Endothelial cell of umbilical vein (primary cell): ENCODE results near the gene METRNL. TPM values are rescaled to one million over a fixed set of nuclear protein-coding genes. Genes with fewer than 3 reads are reported as not detected.

Source experiments
- BruUV-seq: library from RNA; stranded (reverse); fragments of 400-500 nt; replicated peaks from 2 replicates; lab custom pipeline; 2021; lab: Mats Ljungman, UMichigan
- CTCF ChIA-PET: fragments of 300-600, 350-600 bp; sonication (Branson Sonifier 250); formaldehyde crosslinking; loops from one replicate; lab custom pipeline; 2021; ENCODE audit warnings: antibody characterized with exemption, inconsistent platforms; lab: Charles Lee
- POLR2A ChIA-PET: fragments of 300-600, 350-600 bp; sonication (Branson Sonifier 250); formaldehyde crosslinking; loops from one replicate; lab custom pipeline; 2021; ENCODE audit warnings: antibody characterized with exemption, inconsistent platforms; lab: Charles Lee
- DNase-seq: peaks from one replicate; pipeline ENCODE4 v3.0.0-alpha.2; 2011; ENCODE audit warnings: low read depth, low spot score
- FAIRE-seq: peaks from 2 replicates; lab custom pipeline; 2011; peaks lifted over from hg19 to GRCh38; lab: Jason Lieb, UNC
- H2AFZ ChIP-seq: 2 replicates; pipeline ENCODE4 v1.6.0; 2012; ENCODE audit warnings: low read depth, low read length, control low read depth, inconsistent platforms
- H3K27ac ChIP-seq: 2 replicates; pipeline ENCODE4 v1.5.1; 2011; ENCODE audit warnings: low read depth, mild to moderate bottlenecking, control low read depth, low read length, moderate library complexity; ENCODE audit not compliant: insufficient read depth
- H3K27me3 ChIP-seq, 2 experiments: 2 replicates each; pipeline versions ENCODE4 v1.6.0 to v1.6.1; 2011; ENCODE audit warnings: low read length in 2 of 2, mixed read lengths in 1 of 2; ENCODE audit not compliant: control insufficient read depth in 2 of 2, insufficient read depth in 2 of 2
- H3K36me3 ChIP-seq, 2 experiments: 2 replicates in 1 of 2; 3 replicates in 1 of 2; pipeline ENCODE4 v1.5.1; 2011; ENCODE audit warnings: low read length in 2 of 2, mild to moderate bottlenecking in 1 of 2, moderate library complexity in 1 of 2; ENCODE audit not compliant: control insufficient read depth in 2 of 2, insufficient read depth in 2 of 2; ENCODE audit errors: extremely low read depth in 1 of 2
- H3K4me1 ChIP-seq: 3 replicates; pipeline ENCODE4 v1.5.1; 2011; ENCODE audit warnings: mild to moderate bottlenecking, low read length; ENCODE audit not compliant: control insufficient read depth, insufficient read depth; ENCODE audit errors: extremely low read depth
- H3K4me2 ChIP-seq: 2 replicates; pipeline ENCODE4 v1.6.1; 2011; ENCODE audit warnings: low read length, control low read depth, mixed read lengths; ENCODE audit not compliant: insufficient read depth
- H3K4me3 ChIP-seq, 3 experiments: fragments of 200-600 bp in 1 of 3; sonication (generic), shearing (Covaris generic) in 1 of 3; replicated peaks in 1 of 3; 2 replicates each; pipeline ENCODE4 v1.5.1; 2011 to 2016; ENCODE audit warnings: control low read depth in 3 of 3, low read length in 3 of 3, mild to moderate bottlenecking in 2 of 3, inconsistent platforms in 1 of 3, low read depth in 1 of 3, moderate library complexity in 1 of 3; ENCODE audit not compliant: insufficient read depth in 1 of 3
- H3K79me2 ChIP-seq: 2 replicates; pipeline ENCODE4 v1.6.0; 2012; ENCODE audit warnings: low read length, inconsistent platforms; ENCODE audit not compliant: control insufficient read depth, insufficient read depth
- H3K9ac ChIP-seq: replicated peaks from 2 replicates; pipeline ENCODE3; 2011; ENCODE audit warnings: low read length, control low read depth; ENCODE audit not compliant: insufficient read depth; ENCODE audit errors: extremely low read depth
- H3K9me1 ChIP-seq: replicated peaks from 3 replicates; pipeline ENCODE4 v1.6.0; 2011; ENCODE audit warnings: mild to moderate bottlenecking, low read length; ENCODE audit not compliant: control insufficient read depth, insufficient read depth; ENCODE audit errors: extremely low read depth
- H3K9me3 ChIP-seq: replicated peaks from 2 replicates; pipeline ENCODE4 v1.5.1; 2012; ENCODE audit warnings: low read length, inconsistent platforms; ENCODE audit not compliant: control insufficient read depth, insufficient read depth
- H4K20me1 ChIP-seq: replicated peaks from 2 replicates; pipeline ENCODE3; 2011; ENCODE audit warnings: mild to moderate bottlenecking, low read length; ENCODE audit not compliant: control insufficient read depth, insufficient read depth; ENCODE audit errors: extremely low read depth
- CTCF ChIP-seq, 2 donors: IDR thresholded peaks; 1 replicate in 1 of 2; 2 replicates in 1 of 2; pipeline ENCODE4 v1.5.1; 2011; ENCODE audit warnings: low read length in 2 of 2, mild to moderate bottlenecking in 2 of 2, moderate library complexity in 2 of 2, control low read depth in 1 of 2, inconsistent platforms in 1 of 2, low read depth in 1 of 2; ENCODE audit not compliant: insufficient read depth in 1 of 2; ENCODE audit errors: extremely low read depth in 1 of 2
- EZH2 ChIP-seq: IDR thresholded peaks from 2 replicates; pipeline ENCODE4 v1.6.1; 2012; ENCODE audit warnings: borderline replicate concordance, low read depth, mild to moderate bottlenecking, moderate library complexity, low read length, inconsistent platforms; ENCODE audit not compliant: severe bottlenecking
- FOS ChIP-seq: IDR thresholded peaks from 2 replicates; pipeline ENCODE4 v1.6.1; 2011; ENCODE audit warnings: mild to moderate bottlenecking, low read length, moderate library complexity, borderline replicate concordance; ENCODE audit not compliant: insufficient read depth
- GATA2 ChIP-seq: IDR thresholded peaks from 2 replicates; pipeline ENCODE4 v1.7.0; 2011; ENCODE audit warnings: low read depth, mild to moderate bottlenecking, moderate library complexity, mixed read lengths, low read length; ENCODE audit not compliant: insufficient read length, insufficient read depth
- JUN ChIP-seq: IDR thresholded peaks from 2 replicates; pipeline ENCODE4 v1.6.1; 2011; ENCODE audit warnings: borderline replicate concordance, low read depth; ENCODE audit not compliant: insufficient read length, insufficient read depth
- MAX ChIP-seq: IDR thresholded peaks from 2 replicates; pipeline ENCODE4 v1.6.1; 2011; ENCODE audit not compliant: insufficient read depth, insufficient read length
- MYC ChIP-seq: IDR thresholded peaks from one replicate; pipeline ENCODE4 v1.6.1; 2011; ENCODE audit warnings: mild to moderate bottlenecking, low read depth, low read length
- POLR2A ChIP-seq: IDR thresholded peaks from 2 replicates; pipeline ENCODE4 v1.6.1; 2012; ENCODE audit warnings: low read depth, mild to moderate bottlenecking, control low read depth, low read length
- POLR2AphosphoS5 ChIP-seq: IDR thresholded peaks from 2 replicates; pipeline ENCODE4 v1.6.1; 2012; ENCODE audit warnings: low read depth, mild to moderate bottlenecking, control low read depth, low read length, moderate library complexity; ENCODE audit not compliant: insufficient read depth
- dilution Hi-C: fragments of 300-500 bp; cut with MboI; formaldehyde crosslinking; loops from one replicate; pipeline ENCODE4 v1.15.0; 2019; ENCODE audit warnings: low sequenced_read_pairs; ENCODE audit not compliant: extremely low pct_ligation_motif_present
- intact Hi-C: fragments of 100-400 bp; cut with micrococcal nuclease; formaldehyde crosslinking; loops from one replicate; pipeline ENCODE4 v1.10.0; 2022
- polyA plus RNA-seq, 4 experiments: library from polyadenylated mRNA; depleted of rRNA in 3 of 4; stranded (reverse) in 3 of 4; unstranded in 1 of 4; fragments of >200 nt; gene quantifications; 2 replicates each; pipeline versions ENCODE4 v1.2.1 to v1.2.3, GENCODE V29; 2011 to 2012; ENCODE audit warnings: missing spikeins in 1 of 4
- total RNA-seq: library from RNA; stranded (reverse); gene quantifications from 2 replicates; pipeline ENCODE4 v1.2.3, GENCODE V29; 2021

METRNL gene
- total and polyA plus RNA-seq, 2 donors (not counting 3 experiments of a cell fraction or from before 2014, with no cell fraction given): 29.5 to 54.4 TPM

GRCh38 chr17:83104577-83105505, 25.4 kb downstream of the METRNL start:
- Histone ChIP-seq H3K79me2 (no peaks in the 10 kb centered on the region), H3K27me3 (no peaks in the 10 kb centered on the region), H3K9me3 (no peaks in the 10 kb centered on the region), H3K9ac (no peak overlapping the region), H2AFZ (no peak overlapping the region), H3K9me1 (no peaks in the 10 kb centered on the region), H3K36me3 (no peaks in the 10 kb centered on the region), H3K4me1 (peaks cover 15% of the 10 kb centered on the region), H3K4me2 (no peak overlapping the region), H3K27ac (no peak overlapping the region), H4K20me1 (no peaks in the 10 kb centered on the region), H3K4me3 (no peak overlapping the region)
- BruUV-seq: no TSS peak
- FAIRE-seq (peak; percentile 53), DNase-seq (peak; percentile 47)
- CTCF ChIA-PET: interaction anchor here (0.5 to 2.2 kb wide), 13 partner anchors 11 to 323 kb away, joined by 3 to 14 read pairs (median 3); partner anchors contain the start of gene METRNL
- dilution Hi-C loops: no loop called here
- TF ChIP-seq GATA2: peak; percentile 50
- peak; percentile 43 for TF ChIP-seq POLR2AphosphoS5
- TF ChIP-seq JUN: no peak
- no peak for TF ChIP-seq FOS
- no peak for TF ChIP-seq MAX
- no peak for TF ChIP-seq MYC
- TF ChIP-seq CTCF (IDR thresholded peaks at IDR 0.05; ENCODE audit: extremely low read depth in 1 of 2, insufficient read depth in 1 of 2, low read depth in 1 of 2, low read length in 2 of 2): peak; percentile 6 to 34
- no peak for TF ChIP-seq EZH2
- TF ChIP-seq POLR2A: no peak
- intact Hi-C loops: no loop called here
- POLR2A ChIA-PET: no interaction called here
